GM11168 (cell line): ENCODE measurements around the gene CCDC107.

Source experiments
- in situ Hi-C: fragments of 300-500 bp; cut with MboI; formaldehyde crosslinking; loops from one replicate; pipeline ENCODE4 v1.12.0; 2022; ENCODE audit warnings: low sequenced_read_pairs; ENCODE audit not compliant: unreplicated experiment

CCDC107 gene

DNA sequence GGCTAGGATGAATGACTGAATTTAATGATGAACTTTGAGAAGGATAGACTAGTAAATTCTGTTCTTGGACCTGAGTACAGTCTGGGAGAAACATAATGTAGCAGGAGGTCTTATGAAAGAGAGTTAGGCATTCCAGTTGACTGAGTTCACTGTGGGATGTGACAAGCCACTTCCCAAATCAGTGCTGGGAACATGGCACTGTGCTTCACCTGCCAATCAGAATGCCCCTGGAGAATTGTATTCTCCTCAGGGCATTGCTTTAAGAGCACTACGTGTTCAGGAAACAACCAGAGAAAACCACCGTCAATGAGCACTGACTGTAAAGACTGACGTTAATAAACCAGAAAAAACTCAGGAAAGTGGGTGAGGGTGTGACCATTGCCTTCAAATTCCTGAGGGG lies 1.2 kb downstream of the CCDC107 start:
- in situ Hi-C loops = no loop called here

- in situ Hi-C loops = no loop called here
Observed at GRCh38 chr9:35660966-35661415, 2.9 kb downstream of the CCDC107 start.

DNA sequence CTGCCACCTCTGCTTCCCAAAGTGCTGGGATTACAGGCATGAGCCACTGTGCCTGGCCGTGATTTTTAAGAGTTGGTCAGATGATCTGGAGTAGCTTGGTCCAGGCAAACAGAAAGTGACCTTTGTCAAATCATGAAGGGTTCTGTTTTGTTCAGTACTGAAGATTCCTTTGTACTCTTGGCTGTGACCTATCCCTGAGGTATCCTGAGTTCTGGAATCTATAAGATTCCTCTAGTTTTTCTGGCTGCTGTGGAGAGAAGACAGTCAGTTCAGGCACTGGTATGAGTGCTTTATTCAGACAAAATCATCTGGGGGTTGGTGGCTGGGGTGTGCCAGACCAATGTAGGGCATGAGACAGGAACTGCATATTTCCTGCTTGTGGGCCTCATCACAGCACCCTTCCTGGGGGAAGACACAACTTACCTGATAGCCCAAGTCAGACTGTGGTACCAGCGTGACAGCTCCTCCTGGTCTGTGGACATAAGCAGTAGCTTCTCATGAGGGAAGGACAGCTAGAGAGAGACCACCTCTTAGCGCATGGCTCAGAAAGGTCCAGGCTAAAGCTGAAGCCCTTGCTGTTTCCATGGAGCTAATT lies 3.8 kb downstream of the CCDC107 start:
- in situ Hi-C loops = no loop called here

GRCh38 chr9:35662437-35662836 lies 4.3 kb downstream of the CCDC107 start:
- in situ Hi-C loops = no loop called here

DNA sequence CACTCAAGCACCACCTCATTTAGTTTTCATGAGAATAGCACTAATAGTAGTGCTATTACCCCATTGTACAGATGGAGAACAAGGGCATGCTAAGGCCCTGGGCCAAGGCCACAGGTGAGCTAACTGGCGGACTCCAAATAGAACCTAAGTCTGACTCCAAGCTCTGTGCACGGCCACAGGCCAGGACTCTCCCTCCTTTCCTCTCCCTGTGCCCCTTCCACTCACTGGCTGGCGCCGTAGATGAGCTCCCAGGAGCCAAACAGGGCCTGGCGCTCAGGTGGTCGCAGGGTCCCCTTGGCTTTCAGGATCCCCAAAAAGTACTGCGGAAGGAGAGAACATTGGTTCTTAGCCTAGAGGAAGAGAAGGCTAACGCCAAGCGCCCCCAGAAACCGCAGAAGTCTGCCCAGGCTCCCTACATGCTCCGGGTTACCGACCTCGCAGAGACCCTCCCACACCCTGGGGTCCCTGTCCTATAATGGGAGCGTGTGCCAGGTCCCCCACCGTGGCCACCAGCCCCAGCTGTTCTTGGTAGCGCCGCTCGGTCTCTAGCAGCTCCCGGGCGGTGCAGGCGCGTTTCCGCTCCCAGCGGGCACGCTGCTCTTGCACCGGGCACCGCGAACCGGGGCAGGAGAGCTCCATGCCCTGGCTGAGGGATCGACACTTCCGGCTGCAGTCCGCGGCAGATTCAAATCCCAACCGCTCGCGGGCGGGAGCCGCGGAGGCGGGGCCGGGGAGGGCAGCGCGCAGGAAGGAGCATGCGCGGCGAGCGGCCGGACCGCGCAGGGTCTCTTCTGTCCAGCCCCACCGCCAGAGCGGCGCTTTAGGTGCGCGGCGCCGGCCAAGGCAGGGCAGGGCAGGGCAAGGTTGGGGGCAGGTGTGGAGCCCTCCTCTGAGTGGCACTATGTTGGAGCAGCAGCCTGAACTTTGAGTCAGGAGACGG lies 6.7 kb downstream of the CCDC107 start, which contains the start of gene ARHGEF39:
Gene ARHGEF39 (minus strand): TSS at position 665 of the 940 bp plus-strand sequence. CDS start 26 bp downstream, at position 639.
- in situ Hi-C loops = no loop called here

GRCh38 chr9:35665471-35665818 lies 7.4 kb downstream of the CCDC107 start:
- in situ Hi-C loops = no loop called here

- in situ Hi-C loops = no loop called here
Observed at GRCh38 chr9:35666045-35666444, 8.0 kb downstream of the CCDC107 start.

DNA sequence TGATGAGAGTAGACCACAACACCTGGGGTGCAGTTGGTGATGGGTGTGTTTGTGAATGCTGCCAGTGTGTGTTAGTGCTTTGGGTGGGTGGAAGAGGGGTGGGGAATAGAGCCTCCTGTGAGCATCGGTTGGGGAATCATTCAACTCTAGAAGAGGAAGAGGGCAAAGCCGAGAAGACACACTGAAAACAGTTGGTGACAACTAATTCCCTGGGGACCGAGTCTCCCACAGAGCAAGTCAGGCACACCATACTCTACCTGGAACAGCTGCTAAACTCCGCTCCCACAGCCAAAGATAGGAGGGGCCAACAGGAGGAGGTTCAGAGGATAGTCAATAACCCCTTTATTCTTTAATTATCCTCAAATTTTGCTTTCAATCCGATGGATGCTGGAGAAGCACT lies 8.5 kb downstream of the CCDC107 start:
- in situ Hi-C loops = no loop called here

GRCh38 chr9:35667939-35668338 lies 9.8 kb downstream of the CCDC107 start:
- in situ Hi-C loops = no loop called here

GRCh38 chr9:35669331-35670145 lies 11.4 kb downstream of the CCDC107 start:
- in situ Hi-C loops = no loop called here

GRCh38 chr9:35673132-35674024 lies 15.3 kb downstream of the CCDC107 start, which contains the start of gene CA9:
Gene CA9, plus strand, starts transcription at chr9:35673928. Its CDS starts 32 bp downstream, at chr9:35673960.
- in situ Hi-C loops = no loop called here

DNA sequence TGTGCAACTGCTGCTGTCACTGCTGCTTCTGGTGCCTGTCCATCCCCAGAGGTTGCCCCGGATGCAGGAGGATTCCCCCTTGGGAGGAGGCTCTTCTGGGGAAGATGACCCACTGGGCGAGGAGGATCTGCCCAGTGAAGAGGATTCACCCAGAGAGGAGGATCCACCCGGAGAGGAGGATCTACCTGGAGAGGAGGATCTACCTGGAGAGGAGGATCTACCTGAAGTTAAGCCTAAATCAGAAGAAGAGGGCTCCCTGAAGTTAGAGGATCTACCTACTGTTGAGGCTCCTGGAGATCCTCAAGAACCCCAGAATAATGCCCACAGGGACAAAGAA lies 15.9 kb downstream of the CCDC107 start:
- in situ Hi-C loops = no loop called here

GRCh38 chr9:35675204-35675603 lies 17.1 kb downstream of the CCDC107 start:
- in situ Hi-C loops = no loop called here

- in situ Hi-C loops = no loop called here
Observed at GRCh38 chr9:35675732-35676392, 17.8 kb downstream of the CCDC107 start.

DNA sequence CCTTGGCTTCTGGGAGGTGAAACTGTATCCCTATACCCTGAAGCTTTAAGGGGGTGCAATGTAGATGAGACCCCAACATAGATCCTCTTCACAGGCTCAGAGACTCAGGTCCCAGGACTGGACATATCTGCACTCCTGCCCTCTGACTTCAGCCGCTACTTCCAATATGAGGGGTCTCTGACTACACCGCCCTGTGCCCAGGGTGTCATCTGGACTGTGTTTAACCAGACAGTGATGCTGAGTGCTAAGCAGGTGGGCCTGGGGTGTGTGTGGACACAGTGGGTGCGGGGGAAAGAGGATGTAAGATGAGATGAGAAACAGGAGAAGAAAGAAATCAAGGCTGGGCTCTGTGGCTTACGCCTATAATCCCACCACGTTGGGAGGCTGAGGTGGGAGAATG lies 21.0 kb downstream of the CCDC107 start:
- in situ Hi-C loops = no loop called here

DNA sequence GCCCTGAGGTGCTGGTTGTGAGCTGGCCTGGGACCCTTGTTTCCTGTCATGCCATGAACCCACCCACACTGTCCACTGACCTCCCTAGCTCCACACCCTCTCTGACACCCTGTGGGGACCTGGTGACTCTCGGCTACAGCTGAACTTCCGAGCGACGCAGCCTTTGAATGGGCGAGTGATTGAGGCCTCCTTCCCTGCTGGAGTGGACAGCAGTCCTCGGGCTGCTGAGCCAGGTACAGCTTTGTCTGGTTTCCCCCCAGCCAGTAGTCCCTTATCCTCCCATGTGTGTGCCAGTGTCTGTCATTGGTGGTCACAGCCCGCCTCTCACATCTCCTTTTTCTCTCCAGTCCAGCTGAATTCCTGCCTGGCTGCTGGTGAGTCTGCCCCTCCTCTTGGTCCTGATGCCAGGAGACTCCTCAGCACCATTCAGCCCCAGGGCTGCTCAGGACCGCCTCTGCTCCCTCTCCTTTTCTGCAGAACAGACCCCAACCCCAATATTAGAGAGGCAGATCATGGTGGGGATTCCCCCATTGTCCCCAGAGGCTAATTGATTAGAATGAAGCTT lies 21.8 kb downstream of the CCDC107 start:
- in situ Hi-C loops = no loop called here

- in situ Hi-C loops = no loop called here
Observed at GRCh38 chr9:35680331-35681105, 22.4 kb downstream of the CCDC107 start.

DNA sequence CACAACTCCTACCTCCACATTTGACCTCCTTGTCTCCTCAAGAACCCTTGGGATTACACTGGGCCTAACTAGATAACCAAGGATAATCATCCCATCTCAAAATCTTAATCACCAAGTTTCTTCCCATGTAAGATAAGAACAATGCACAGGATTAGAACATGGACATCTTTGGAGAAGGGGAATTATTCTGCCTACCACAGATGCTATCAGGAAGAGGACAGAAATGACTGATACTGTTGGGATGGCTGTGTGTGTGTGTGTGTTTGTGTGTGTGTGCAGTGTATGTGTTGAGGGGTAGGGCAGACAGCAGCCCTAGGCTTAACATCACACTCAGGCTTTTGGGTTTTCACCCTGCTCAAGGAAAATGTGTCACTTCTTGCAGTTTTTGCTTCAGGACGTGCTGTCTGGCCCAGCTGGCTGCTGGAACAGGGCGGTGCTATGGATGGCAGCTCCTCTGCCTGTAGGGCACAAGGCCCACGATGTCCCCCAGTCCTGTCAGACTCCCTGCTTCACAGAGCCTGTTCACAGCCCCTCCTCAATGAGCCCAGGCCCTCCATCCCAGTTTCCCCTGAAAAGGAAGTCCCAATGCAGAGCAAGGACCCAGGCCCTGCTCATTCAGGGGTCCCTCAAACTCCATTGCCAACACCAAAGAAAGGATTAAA lies 23.4 kb downstream of the CCDC107 start:
- in situ Hi-C loops = no loop called here
